PC-9 (cell line): ENCODE measurements around the gene PCDHGA4. TPM values are rescaled to one million over a fixed set of nuclear protein-coding genes. Genes with fewer than 3 reads are reported as not detected.

Experiments used
- BruUV-seq: library from RNA; stranded (reverse); fragments of 400-500 nt; replicated peaks from 2 replicates; lab custom pipeline; 2021; lab: Mats Ljungman, UMichigan
- CTCF ChIA-PET: fragments of 300-600 bp; sonication (Branson Sonifier 250); formaldehyde crosslinking; loops from one replicate; lab custom pipeline; 2022; ENCODE audit warnings: antibody characterized with exemption; lab: Charles Lee
- POLR2A ChIA-PET: fragments of 300-600 bp; sonication (Branson Sonifier 250); formaldehyde crosslinking; loops from one replicate; lab custom pipeline; 2022; ENCODE audit warnings: antibody characterized with exemption; ENCODE audit not compliant: unreplicated experiment; lab: Charles Lee
- DNase-seq, 2 experiments: peaks; one replicate each; pipeline versions ENCODE4 v3.0.0 to v3.0.0-alpha.2; 2015 to 2022; ENCODE audit warnings: mixed read lengths in 1 of 2
- H2AFZ ChIP-seq: fragments of 200-600 bp; sonication (generic); 2 replicates; pipeline ENCODE4 v1.8.1; 2017; ENCODE audit warnings: antibody characterized with exemption
- H3F3A ChIP-seq: fragments of 200-600 bp; sonication (generic); 2 replicates; pipeline ENCODE4 v1.8.1; 2017; ENCODE audit warnings: antibody characterized with exemption, mild to moderate bottlenecking, low read depth; ENCODE audit not compliant: insufficient read depth
- H3K27ac ChIP-seq: fragments of 200-600 bp; sonication (generic); 2 replicates; pipeline ENCODE4 v1.6.1; 2016; ENCODE audit warnings: mixed run types
- H3K27me3 ChIP-seq: fragments of 200-600 bp; sonication (generic); 2 replicates; pipeline ENCODE4 v1.6.1; 2016; ENCODE audit warnings: low read depth, mixed run types; ENCODE audit not compliant: insufficient read depth
- H3K36me3 ChIP-seq: fragments of 200-600 bp; sonication (generic); 2 replicates; pipeline ENCODE4 v1.6.1; 2016; ENCODE audit warnings: low read depth, mixed run types
- H3K4me1 ChIP-seq: fragments of 200-600 bp; sonication (generic); replicated peaks from 2 replicates; pipeline ENCODE4 v1.6.1; 2016; ENCODE audit warnings: mixed run types; ENCODE audit not compliant: insufficient read depth
- H3K4me2 ChIP-seq: fragments of 200-600 bp; sonication (generic); 2 replicates; pipeline ENCODE4 v1.6.1; 2017; ENCODE audit warnings: mixed run types
- H3K4me3 ChIP-seq: fragments of 200-600 bp; sonication (generic); 2 replicates; pipeline ENCODE4 v1.6.1; 2016; ENCODE audit warnings: mixed run types
- H3K79me2 ChIP-seq: fragments of 200-600 bp; sonication (generic); 2 replicates; pipeline ENCODE4 v1.6.1; 2017; ENCODE audit warnings: low read depth, mixed run types
- H3K9me2 ChIP-seq: fragments of 200-600 bp; sonication (generic); 2 replicates; pipeline ENCODE4 v1.8.1; 2017; ENCODE audit warnings: mild to moderate bottlenecking; ENCODE audit not compliant: insufficient read depth
- H3K9me3 ChIP-seq: fragments of 200-600 bp; sonication (generic); 2 replicates; pipeline ENCODE4 v1.8.1; 2016; ENCODE audit warnings: low read depth; ENCODE audit not compliant: insufficient read depth
- H4K20me1 ChIP-seq: fragments of 200-600 bp; sonication (generic); 2 replicates; pipeline ENCODE4 v1.8.1; 2017; ENCODE audit not compliant: insufficient read depth
- CTCF ChIP-seq: fragments of 200-600 bp; sonication (generic); conservative IDR thresholded peaks from 2 replicates; pipeline ENCODE4 v1.6.1; 2017; ENCODE audit warnings: mixed run types, antibody characterized with exemption, mild to moderate bottlenecking, moderate library complexity
- EZH2 ChIP-seq: fragments of 200-600 bp; sonication (generic); IDR thresholded peaks from 2 replicates; pipeline ENCODE4 v1.8.0; 2017; ENCODE audit warnings: antibody characterized with exemption, low read depth
- intact Hi-C: fragments of 100-400 bp; cut with micrococcal nuclease; formaldehyde crosslinking; loops from one replicate; pipeline ENCODE4 v1.10.0; 2022; ENCODE audit not compliant: unreplicated experiment
- total RNA-seq: library from RNA; stranded (reverse); gene quantifications from 2 replicates; pipeline ENCODE4 v1.2.3, GENCODE V29; 2021

The PCDHGA4 gene
- total RNA-seq, 1 experiment from 2014 or later = not detected

GRCh38 chr5:141382469-141383294 lies 27.9 kb downstream of the PCDHGA4 start, which contains the start of gene PCDHGA7:
TSS of gene PCDHGA7 (plus strand) at chr5:141382742. CDS start at chr5:141382900, 158 bp downstream.
- Histone ChIP-seq H3F3A (no peaks in the 10 kb centered on the region), H3K79me2 (no peaks in the 10 kb centered on the region), H3K27me3 (peaks cover 49% of the 10 kb centered on the region), H3K9me2 (no peaks in the 10 kb centered on the region), H2AFZ (no peak within 1 kb of the TSS), H3K4me1 (no peaks in the 10 kb centered on the region), H4K20me1 (no peaks in the 10 kb centered on the region), H3K36me3 (no peaks in the 10 kb centered on the region), H3K27ac (no peak within 1 kb of the TSS), H3K9me3 (no peaks in the 10 kb centered on the region), H3K4me3 (no peak within 1 kb of the TSS), H3K4me2 (no peak within 1 kb of the TSS)
- TF ChIP-seq CTCF = no peak
- no peak for TF ChIP-seq EZH2
- no peak for DNase-seq
- POLR2A ChIA-PET = no interaction called here
- CTCF ChIA-PET = no interaction called here
- BruUV-seq = no TSS peak
- intact Hi-C loops = no loop called here

GRCh38 chr5:141383345-141383744 lies 28.5 kb downstream of the PCDHGA4 start:
- Histone ChIP-seq H3K4me2 (no peak overlapping the region), H3K27me3 (peaks cover 51% of the 10 kb centered on the region), H3K4me1 (no peaks in the 10 kb centered on the region), H2AFZ (no peak overlapping the region), H3F3A (no peaks in the 10 kb centered on the region), H3K36me3 (no peaks in the 10 kb centered on the region), H3K27ac (no peak overlapping the region), H3K9me2 (no peaks in the 10 kb centered on the region), H3K4me3 (no peak overlapping the region), H3K9me3 (no peaks in the 10 kb centered on the region), H4K20me1 (no peaks in the 10 kb centered on the region), H3K79me2 (no peaks in the 10 kb centered on the region)
- no peak for DNase-seq
- ChIA-PET CTCF (no interaction called here), POLR2A (interaction anchor here (0.6 kb wide), 1 partner anchor 135 kb away, joined by 3 read pairs; no protein-coding TSS in a partner anchor)
- no TSS peak for BruUV-seq
- TF ChIP-seq EZH2 (no peak), CTCF (no peak)
- intact Hi-C loops = no loop called here

- no peaks in the 10 kb centered on the region for H3F3A ChIP-seq
- intact Hi-C loops = no loop called here
- no peaks in the 10 kb centered on the region for H4K20me1 ChIP-seq
- no peak for DNase-seq
- TF ChIP-seq EZH2 (no peak), CTCF (no peak)
- H3K27me3 ChIP-seq = peaks cover 54% of the 10 kb centered on the region
- H3K9me2 ChIP-seq = no peaks in the 10 kb centered on the region
- no peak overlapping the region; the same call in 1 of the 2 replicates for H2AFZ ChIP-seq
- no peak overlapping the region for H3K4me3 ChIP-seq
- H3K4me1 ChIP-seq = no peaks in the 10 kb centered on the region
- no peaks in the 10 kb centered on the region for H3K9me3 ChIP-seq
- H3K36me3 ChIP-seq = no peaks in the 10 kb centered on the region
- POLR2A ChIA-PET = no interaction called here
- H3K4me2 ChIP-seq = no peak overlapping the region
- H3K79me2 ChIP-seq = no peaks in the 10 kb centered on the region
- H3K27ac ChIP-seq = no peak overlapping the region
- no TSS peak for BruUV-seq
- CTCF ChIA-PET = no interaction called here
These were observed 29.8 kb downstream of the PCDHGA4 start for GRCh38 chr5:141384471-141385267.
